Neural cell (in vitro differentiated cells): Measurements from ENCODE around the gene CDON.

Experiments used
- CTCF ChIP-seq: fragments of 450-650 bp; IDR thresholded peaks from 2 replicates; pipeline ENCODE4 v1.5.1; 2014; ENCODE audit warnings: antibody characterized with exemption, mild to moderate bottlenecking, moderate library complexity; ENCODE audit not compliant: poor library complexity, severe bottlenecking
- EP300 ChIP-seq: fragments of 450-650 bp; conservative IDR thresholded peaks from 2 replicates; pipeline ENCODE4 v1.6.1; 2014; ENCODE audit warnings: antibody characterized with exemption, mild to moderate bottlenecking, moderate library complexity; ENCODE audit not compliant: poor library complexity, severe bottlenecking
- EZH2 ChIP-seq: fragments of 200-600, 300-800 bp; shearing (Covaris generic), sonication (generic); IDR thresholded peaks from 2 replicates; pipeline ENCODE4 v1.6.1; 2014; ENCODE audit warnings: antibody characterized with exemption, low read length, borderline replicate concordance, mild to moderate bottlenecking; ENCODE audit not compliant: insufficient read depth, poor library complexity, severe bottlenecking
- POLR2AphosphoS5 ChIP-seq: IDR thresholded peaks from 2 replicates; pipeline ENCODE4 v1.6.1; 2012
- RAD21 ChIP-seq: fragments of 450-650 bp; conservative IDR thresholded peaks from 2 replicates; pipeline ENCODE4 v1.6.1; 2014; ENCODE audit warnings: antibody characterized with exemption, mild to moderate bottlenecking, moderate library complexity
- SMC3 ChIP-seq: fragments of 450-650 bp; conservative IDR thresholded peaks from 2 replicates; pipeline ENCODE4 v1.6.1; 2014; ENCODE audit warnings: antibody characterized with exemption, mild to moderate bottlenecking, moderate library complexity; ENCODE audit not compliant: poor library complexity
- TAF1 ChIP-seq: IDR thresholded peaks from 2 replicates; pipeline ENCODE4 v1.6.1; 2012; ENCODE audit warnings: low read depth
- TF ChIP-seq, protein P1 (sequence below): IDR thresholded peaks from 2 replicates; pipeline ENCODE4 v1.6.1; 2012; ENCODE audit warnings: borderline replicate concordance

DNA sequence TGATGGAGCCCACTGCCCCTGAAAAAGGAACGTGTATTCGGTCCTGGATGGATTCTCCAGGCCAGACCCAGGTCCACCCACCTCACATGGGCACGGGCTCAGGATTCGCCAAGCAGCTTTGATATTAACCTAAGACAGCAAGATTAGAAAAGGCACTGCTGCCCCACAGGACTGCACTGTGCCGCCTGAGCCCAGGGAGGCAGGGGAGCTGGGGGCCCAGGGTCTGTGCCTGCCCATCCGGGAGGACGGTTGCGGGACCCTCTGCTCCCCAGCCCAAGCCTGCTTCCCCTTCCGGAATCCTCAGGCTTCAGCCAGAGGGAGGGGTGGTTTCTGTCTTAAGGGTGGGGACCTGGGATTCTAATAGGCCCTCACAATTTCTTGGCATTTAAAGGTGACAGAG, 130.4 kb downstream of the CDON start:
- TF ChIP-seq CTCF, result no peak
- no peak for TF ChIP-seq RAD21
- TF ChIP-seq EZH2, result no peak
- TF ChIP-seq, protein P1, sequence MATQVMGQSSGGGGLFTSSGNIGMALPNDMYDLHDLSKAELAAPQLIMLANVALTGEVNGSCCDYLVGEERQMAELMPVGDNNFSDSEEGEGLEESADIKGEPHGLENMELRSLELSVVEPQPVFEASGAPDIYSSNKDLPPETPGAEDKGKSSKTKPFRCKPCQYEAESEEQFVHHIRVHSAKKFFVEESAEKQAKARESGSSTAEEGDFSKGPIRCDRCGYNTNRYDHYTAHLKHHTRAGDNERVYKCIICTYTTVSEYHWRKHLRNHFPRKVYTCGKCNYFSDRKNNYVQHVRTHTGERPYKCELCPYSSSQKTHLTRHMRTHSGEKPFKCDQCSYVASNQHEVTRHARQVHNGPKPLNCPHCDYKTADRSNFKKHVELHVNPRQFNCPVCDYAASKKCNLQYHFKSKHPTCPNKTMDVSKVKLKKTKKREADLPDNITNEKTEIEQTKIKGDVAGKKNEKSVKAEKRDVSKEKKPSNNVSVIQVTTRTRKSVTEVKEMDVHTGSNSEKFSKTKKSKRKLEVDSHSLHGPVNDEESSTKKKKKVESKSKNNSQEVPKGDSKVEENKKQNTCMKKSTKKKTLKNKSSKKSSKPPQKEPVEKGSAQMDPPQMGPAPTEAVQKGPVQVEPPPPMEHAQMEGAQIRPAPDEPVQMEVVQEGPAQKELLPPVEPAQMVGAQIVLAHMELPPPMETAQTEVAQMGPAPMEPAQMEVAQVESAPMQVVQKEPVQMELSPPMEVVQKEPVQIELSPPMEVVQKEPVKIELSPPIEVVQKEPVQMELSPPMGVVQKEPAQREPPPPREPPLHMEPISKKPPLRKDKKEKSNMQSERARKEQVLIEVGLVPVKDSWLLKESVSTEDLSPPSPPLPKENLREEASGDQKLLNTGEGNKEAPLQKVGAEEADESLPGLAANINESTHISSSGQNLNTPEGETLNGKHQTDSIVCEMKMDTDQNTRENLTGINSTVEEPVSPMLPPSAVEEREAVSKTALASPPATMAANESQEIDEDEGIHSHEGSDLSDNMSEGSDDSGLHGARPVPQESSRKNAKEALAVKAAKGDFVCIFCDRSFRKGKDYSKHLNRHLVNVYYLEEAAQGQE, result no peak
- no peak for TF ChIP-seq SMC3
- TF ChIP-seq EP300, result no peak
- TF ChIP-seq POLR2AphosphoS5, result no peak
- TF ChIP-seq TAF1, result no peak
